ENCODE results near the gene NR6A1. TPM values are rescaled to one million over a fixed set of nuclear protein-coding genes. Genes with fewer than 3 reads are reported as not detected.

The NR6A1 gene
- total RNA-seq, 1 donor from 2014 or later, result 1.2 TPM

DNA sequence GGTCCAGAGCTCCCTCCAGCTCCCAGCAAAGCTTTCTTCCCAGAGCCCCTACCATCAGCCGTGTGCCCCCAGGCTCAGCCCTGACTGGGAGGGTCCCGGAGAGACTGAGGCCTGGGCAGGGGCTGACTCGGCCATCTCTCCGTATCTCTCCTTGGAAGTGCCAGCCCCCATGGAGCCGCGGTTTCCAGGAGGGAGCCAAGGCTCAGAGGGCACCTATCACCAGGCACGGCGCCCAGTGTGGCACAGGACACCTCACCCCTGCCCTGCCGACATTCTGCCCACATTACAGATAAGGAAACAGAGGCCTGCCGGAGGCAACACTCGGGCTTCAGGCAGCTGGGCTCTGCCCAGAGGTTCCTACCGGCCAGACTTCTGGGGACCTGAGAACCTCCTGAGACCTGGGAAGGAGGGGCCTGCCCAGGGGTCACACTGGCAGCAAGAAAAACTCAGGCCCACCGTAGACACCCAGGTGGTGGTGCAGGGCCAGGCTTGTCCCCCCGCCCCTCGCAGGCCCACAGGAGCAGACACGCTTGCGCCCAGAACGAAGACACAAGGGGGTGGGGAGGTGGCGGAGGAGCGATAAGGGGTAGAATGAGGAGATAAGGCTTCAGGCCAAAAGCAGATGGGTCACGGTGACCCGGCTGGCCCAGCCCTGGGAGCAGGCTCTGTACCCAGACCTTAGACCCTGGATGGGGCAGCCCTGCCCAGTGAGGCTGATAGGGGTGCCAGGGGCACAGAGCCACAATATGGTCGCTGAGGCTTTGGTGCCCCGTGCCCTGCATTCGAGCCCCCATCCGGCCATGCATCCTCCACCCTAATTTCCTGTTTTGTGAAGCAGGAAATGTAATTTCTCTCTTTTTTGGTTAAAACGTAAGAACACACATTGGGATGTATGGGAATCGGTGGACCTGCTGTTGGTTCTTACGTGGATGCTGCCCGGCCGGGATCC lies 275.7 kb downstream of the NR6A1 start:
- Histone ChIP-seq H3K27me3 (no peaks in the 10 kb centered on the region), H3K9me3 (no peaks in the 10 kb centered on the region), H3K4me1 (no peaks in the 10 kb centered on the region), H3K36me3 (no peaks in the 10 kb centered on the region), H3K4me3 (no peak overlapping the region), H3K27ac (no peak overlapping the region)
- DNase-seq (ENCODE audit: extremely low spot score in 2 of 2), result no peak
- intact Hi-C loops (cut with DNase I), result no loop called here
- TF ChIP-seq POLR2AphosphoS5 (IDR thresholded peaks at IDR 0.05; ENCODE audit: insufficient read depth in 1 of 2, low read depth in 1 of 2), result no peak
- TF ChIP-seq POLR2A (IDR thresholded peaks at IDR 0.05), result no peak
- TF ChIP-seq, protein P1, sequence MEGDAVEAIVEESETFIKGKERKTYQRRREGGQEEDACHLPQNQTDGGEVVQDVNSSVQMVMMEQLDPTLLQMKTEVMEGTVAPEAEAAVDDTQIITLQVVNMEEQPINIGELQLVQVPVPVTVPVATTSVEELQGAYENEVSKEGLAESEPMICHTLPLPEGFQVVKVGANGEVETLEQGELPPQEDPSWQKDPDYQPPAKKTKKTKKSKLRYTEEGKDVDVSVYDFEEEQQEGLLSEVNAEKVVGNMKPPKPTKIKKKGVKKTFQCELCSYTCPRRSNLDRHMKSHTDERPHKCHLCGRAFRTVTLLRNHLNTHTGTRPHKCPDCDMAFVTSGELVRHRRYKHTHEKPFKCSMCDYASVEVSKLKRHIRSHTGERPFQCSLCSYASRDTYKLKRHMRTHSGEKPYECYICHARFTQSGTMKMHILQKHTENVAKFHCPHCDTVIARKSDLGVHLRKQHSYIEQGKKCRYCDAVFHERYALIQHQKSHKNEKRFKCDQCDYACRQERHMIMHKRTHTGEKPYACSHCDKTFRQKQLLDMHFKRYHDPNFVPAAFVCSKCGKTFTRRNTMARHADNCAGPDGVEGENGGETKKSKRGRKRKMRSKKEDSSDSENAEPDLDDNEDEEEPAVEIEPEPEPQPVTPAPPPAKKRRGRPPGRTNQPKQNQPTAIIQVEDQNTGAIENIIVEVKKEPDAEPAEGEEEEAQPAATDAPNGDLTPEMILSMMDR (IDR thresholded peaks at IDR 0.05), result no peak

GRCh38 chr9:124493794-124494479 lies 277.2 kb downstream of the NR6A1 start:
- intact Hi-C loops (cut with DNase I), result no loop called here
- Histone ChIP-seq H3K36me3 (no peaks in the 10 kb centered on the region), H3K4me3 (no peak overlapping the region), H3K9me3 (no peaks in the 10 kb centered on the region), H3K27ac (no peak overlapping the region), H3K27me3 (no peaks in the 10 kb centered on the region), H3K4me1 (no peaks in the 10 kb centered on the region)
- no peak for DNase-seq (ENCODE audit: extremely low spot score in 2 of 2)
- no peak for TF ChIP-seq POLR2A (IDR thresholded peaks at IDR 0.05)
- TF ChIP-seq, protein P1 (IDR thresholded peaks at IDR 0.05), result no peak
- TF ChIP-seq POLR2AphosphoS5 (IDR thresholded peaks at IDR 0.05; ENCODE audit: insufficient read depth in 1 of 2, low read depth in 1 of 2), result no peak

- TF ChIP-seq, protein P1 (IDR thresholded peaks at IDR 0.05), result no peak
- TF ChIP-seq POLR2A (IDR thresholded peaks at IDR 0.05), result no peak
- no peak for TF ChIP-seq POLR2AphosphoS5 (IDR thresholded peaks at IDR 0.05; ENCODE audit: insufficient read depth in 1 of 2, low read depth in 1 of 2)
- H3K9me3 ChIP-seq, result no peaks in the 10 kb centered on the region
- no peaks in the 10 kb centered on the region for H3K36me3 ChIP-seq
- H3K4me1 ChIP-seq, result no peaks in the 10 kb centered on the region
- no peak for DNase-seq (ENCODE audit: extremely low spot score in 2 of 2)
- no peak overlapping the region for H3K27ac ChIP-seq
- H3K27me3 ChIP-seq, result no peaks in the 10 kb centered on the region
- no peak overlapping the region for H3K4me3 ChIP-seq
- intact Hi-C loops (cut with DNase I), result no loop called here
Measured at GRCh38 chr9:124493218-124493617, 277.9 kb downstream of the NR6A1 start.

- no peaks in the 10 kb centered on the region for H3K27me3 ChIP-seq
- no peak overlapping the region for H3K27ac ChIP-seq
- H3K4me1 ChIP-seq, result no peaks in the 10 kb centered on the region
- H3K36me3 ChIP-seq, result no peaks in the 10 kb centered on the region
- TF ChIP-seq, protein P1 (IDR thresholded peaks at IDR 0.05), result no peak
- TF ChIP-seq POLR2A (IDR thresholded peaks at IDR 0.05) (no peak), POLR2AphosphoS5 (IDR thresholded peaks at IDR 0.05; ENCODE audit: insufficient read depth in 1 of 2, low read depth in 1 of 2) (no peak)
- no peak overlapping the region for H3K4me3 ChIP-seq
- no peaks in the 10 kb centered on the region for H3K9me3 ChIP-seq
- intact Hi-C loops (cut with DNase I), result no loop called here
- DNase-seq (ENCODE audit: extremely low spot score in 2 of 2), result no peak
Measured at GRCh38 chr9:124492818-124493217, 278.3 kb downstream of the NR6A1 start.
